ENCODE results near the gene KAZN.

KAZN gene

DNA sequence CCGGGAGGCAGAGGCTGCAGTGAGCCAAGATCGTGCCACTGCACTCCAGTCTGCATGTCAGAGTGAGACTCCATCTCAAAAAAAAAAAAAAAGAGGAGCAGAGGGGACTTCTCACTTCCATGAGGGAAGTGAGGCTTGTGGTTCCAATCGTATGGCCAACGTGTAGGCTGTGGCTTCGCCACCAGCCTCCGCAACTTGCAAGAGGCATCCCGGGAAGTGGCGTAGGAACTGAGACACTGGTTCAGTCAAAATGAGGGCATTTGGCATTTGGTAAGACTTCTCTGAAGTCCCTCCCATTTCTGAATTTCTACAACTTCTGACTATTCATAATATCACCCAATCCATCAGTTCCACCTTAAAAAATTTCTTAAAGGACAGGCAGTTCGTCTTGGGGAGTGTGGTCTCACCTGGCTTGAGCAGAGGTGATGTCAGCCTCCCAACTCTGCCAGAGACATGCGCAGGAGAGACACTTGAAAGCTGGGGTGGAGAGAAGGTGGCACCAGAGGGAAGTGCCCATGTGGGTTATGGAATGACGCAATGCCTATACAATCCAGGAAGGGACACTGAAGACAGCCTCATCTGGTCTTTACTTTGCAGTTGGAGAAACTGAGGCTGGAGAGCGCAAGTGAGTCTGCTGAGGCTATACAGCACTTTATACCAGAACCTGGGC is 17.2 kb downstream of the KAZN start:
- DNase-seq = no peak

DNA sequence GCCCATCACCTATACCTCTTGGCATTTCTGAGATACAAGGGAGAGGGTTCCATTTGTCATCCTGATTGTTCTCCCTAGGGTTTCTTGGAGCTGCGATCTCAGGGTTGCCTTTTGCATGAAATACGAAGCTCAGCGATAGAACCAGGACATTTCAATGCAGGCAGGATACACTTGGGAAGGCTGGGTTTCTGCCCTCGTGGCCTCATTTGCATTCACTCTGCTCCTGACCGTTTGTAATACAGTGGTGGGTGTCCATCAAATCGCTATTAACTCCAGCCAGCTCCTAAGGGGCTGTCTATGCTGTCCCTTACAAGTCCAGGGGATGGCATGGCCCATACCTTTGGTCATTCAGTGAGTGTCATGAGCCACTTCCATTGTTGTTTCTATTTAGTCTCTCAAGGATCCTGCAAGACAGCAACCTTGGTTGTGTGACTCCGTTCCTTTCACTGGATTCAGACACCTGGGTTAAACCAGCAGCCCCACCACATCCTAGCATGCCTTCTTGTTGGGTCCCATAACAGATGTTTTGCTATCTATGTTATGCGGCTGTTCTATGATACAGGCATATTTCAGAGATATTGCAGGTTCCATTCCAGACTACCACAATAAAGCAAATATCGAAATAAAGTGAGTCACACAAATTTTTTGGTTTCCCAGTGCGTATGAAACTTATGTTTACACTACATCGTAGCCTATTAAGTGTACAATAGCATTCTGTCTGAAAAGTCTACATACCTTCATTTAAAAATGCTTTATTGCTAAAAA is 18.3 kb downstream of the KAZN start:
- no peak for DNase-seq

DNA sequence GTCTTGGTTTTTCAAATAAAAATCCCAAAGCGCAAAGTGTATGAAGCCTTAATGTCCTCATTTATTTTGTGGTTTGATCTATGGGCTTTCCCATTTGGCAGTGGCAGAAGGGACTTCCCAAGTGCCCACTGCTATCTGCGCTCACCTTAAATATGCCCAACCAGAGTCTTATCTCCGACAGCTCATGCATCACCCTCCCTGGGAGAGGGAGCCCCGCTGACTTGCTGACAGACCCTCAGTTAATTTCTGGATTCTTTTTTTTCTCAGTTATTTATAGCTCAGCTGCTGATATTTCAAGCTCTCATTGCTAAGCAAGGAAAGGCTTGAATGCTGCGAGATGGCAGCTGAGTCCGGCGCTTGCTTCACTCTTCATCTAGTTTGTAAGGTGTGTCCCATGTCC is 19.3 kb downstream of the KAZN start:
- DNase-seq = no peak

DNA sequence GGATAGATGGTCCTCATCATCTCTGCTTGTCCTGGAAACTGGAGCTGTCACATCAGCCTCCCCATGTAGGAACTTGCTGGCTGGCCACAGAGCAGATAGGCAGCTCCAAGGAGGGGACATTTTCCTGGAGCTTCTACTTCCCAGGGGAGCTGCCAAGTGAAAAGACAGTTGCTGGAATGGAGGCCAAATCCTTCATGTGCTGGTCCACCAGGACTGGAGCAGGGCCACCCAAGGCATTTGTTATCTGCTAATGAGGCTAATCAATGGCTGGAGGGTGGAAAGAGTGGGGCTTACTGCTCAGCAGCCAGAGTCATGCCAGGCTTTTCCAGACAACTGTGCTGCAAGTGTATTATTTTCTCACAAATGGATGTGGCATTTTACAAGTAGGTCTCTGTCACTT is 22.5 kb downstream of the KAZN start:
- DNase-seq = no peak

DNA sequence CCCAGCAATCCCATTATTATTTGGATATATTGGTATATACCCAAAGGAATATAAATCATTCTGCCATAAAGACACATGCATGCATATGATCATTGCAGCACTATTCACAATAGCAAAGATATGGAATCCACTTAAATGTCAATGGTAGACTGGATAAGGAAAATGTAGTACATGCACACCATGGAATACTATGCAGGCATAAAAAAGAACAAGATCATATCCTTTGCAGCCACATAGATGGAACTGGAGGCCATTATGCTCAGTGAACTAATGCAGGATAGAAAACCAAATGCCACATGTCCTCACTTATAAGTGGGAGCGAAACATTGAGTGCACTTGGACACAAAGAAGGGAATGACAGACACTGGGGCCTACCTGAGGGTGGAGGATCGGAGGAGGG is 24.6 kb downstream of the KAZN start:
- DNase-seq = no peak

DNA sequence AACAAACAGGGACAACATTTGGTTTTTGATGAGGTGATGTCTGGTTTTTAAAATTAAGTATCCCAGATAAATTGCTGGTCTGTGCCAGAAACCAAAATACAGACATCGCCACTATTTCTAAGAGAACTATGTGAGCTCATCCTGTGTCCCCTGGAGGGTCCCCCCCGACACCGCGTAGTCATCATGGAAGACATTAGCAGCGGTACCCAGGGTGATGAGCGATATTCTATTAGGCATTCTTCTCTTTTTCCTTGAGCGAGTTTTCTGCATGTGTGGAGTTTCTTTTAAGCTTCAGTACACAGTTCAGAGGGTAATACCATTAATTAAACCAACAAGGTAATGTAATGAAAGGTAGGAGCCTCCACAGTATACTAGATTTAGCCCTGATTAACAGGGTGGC is 26.5 kb downstream of the KAZN start:
- no peak for DNase-seq

DNA sequence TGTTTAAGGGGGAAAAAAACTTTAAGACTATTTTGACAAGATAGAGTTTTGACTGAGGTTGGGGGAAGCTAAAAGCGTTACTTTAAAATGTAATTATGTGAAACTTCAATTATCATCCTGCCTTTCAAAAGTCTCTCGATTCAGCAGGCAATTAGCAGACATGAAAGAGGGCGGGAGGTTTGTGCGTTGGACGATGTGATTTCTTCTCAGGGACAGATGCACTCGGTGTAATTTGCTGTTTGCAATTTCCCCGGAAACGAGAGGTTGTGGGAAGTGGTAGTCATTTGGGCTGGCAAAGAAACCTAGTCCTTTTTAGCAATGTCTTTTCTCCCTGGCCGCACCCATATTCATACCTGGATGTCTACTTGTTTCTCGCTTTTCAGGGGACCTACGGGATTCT is 27.1 kb downstream of the KAZN start:
- DNase-seq = no peak

DNA sequence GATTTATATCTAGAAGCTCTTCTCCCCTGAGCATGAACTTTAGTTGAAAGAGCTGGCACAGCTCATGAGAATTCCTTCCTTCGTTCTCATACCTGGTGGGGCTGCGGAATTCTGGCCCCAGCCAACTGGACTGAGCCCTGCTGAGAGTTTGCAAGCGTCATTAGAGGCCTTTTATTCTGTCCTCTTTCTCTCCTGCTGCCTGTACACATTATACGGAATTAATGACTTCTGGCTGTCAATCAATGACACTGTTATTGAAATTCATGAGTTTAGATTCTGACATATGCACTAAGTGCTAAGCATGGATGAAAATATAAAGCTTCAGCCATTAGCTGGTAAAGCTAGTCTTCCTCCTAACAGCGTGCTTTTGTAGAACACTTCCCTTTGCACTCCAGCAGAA is 27.5 kb downstream of the KAZN start:
- no peak for DNase-seq

DNA sequence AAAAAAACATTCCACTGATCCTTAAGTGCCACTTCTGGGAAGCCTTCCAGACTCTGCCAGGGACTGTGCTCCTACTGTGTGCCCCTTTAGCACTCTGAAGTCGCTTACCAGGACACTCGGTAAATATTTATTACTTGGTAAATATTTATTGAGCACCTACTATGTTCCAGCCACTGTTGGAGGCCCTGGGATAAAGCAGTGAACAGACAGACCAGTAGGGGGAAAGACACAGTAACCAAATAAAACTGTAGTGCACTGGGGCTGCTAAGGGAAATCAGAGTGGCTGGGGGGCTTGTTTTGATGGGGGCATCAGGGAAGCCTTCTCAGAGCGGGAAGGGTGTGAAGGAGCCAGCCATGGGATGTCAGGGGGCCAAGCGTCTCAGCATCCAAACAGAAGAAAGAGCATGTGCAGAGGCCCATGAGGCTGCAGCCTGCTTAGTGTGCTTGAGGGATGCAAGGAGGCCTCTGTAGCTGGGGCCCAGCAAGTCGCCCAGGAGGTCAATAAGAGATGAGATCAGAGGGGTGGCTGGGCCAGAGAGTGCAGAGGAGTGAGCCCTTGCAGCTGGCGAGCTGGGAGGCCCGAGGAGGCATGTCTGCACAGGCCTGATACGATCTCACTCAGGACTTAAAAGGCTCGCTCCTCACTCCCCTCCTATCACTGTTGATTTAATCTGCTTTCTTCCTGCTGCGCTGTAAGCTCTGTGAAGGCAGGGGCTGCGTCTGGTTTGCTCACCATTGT is 28.6 kb downstream of the KAZN start:
- DNase-seq = no peak

DNA sequence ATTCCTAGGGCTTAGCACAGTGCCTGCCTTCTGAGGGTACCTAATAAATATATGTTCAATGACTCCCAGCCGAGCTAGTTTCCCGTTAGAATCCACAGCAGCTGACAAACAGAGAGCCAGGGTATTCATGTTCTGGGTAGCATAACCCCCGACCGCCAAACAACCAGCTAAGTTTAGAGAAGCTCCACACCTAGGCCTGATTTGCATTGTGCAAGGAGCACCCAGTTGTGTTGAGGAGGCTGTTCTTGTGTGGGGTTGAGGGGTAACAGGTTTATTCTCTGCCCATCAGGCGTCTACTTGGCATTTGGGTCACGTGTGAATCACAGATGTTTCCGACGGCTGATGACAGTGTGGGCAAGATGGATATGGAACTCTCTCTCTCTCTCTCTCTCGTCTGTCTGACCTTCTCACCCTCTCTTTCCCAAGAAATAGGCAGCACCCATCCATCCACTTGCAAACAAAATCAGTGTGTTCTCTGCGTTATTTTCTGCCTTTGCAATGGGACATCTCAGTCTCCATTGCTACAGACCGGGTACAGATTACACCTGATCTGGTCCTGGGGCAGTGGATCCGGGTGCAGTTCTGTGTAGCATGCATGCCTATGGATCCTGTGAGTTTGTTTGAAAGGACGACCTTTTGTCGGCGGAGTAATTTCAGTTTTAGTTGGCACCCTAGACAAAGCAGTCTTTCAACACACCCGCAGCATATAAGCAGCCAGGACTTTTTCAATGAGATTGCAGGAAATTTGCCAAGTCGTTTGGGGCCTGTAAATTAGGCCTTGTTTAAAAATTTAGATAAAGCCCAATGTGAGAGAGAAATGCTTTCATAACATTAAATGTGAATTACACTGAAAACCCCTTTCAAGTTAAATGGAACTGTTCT is 29.4 kb downstream of the KAZN start:
- no peak for DNase-seq

DNA sequence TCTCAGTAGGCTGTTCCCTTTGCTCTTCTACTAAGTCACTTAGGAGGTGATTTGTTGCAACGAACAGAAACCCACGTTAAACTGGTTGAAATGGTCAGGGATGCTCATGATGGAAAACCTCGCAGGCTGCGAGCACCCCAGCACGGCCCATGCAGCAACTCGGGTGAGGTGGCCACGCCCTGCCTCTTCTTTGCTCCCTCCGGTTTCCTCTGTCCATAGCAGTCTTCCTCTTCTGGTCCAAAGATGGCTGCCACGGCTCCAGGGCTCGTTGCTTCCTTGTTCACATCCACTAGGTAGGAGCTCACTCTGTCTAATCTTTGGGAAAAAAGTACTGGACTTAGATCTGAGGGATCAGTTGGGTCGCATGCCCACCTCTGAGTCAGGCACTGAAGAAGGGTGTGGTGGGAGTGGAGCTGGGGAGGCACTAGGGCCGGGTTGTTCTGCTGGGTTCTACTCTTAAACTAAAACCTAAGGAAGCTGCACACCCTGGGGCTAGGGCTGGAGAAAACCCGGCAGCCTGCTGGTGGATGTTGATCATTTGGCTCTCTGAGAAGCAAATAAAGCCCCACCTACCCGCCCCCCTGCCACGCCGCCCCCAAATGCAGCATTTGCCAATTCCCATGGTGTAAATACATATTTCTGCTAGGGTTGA is 31.0 kb downstream of the KAZN start:
- no peak for DNase-seq

DNA sequence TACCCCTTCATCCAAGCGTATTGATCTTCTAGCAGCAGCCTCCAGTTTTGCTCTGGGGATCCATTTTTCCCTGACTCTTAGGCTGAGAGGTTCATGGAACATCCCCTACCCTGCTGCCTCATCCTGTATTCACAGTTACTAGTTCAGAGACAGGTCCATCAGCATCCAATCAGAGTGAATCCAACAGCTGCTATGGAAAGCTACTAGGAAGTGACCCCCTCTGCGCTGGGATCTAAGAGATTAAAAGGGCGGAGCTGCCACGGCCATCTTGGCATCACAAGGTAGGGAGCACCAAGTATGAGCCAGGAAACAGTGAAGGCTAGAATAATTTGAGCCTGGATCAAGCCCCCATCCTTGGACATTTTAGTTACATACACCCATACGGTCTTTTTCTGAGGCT is 32.5 kb downstream of the KAZN start:
- DNase-seq = no peak

DNA sequence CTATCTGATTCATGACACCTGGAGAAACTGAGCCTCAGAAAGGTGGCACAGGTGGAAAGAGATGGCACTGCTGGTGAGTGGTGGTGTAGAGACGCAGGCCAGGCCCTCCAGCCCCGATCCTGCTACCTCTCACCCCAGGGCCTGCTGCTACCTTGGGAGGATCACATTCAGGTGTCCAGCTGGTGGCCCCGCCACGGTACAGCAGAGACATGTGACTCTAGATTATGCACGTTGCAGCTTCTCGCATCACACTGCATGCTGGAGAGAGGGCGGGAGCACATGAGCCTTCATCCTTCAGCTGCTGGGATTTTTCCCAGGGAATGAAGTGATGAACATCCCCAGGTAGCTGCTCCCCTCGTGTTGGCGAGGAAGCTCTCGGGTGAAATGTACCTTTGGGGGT is 32.9 kb downstream of the KAZN start:
- no peak for DNase-seq

DNA sequence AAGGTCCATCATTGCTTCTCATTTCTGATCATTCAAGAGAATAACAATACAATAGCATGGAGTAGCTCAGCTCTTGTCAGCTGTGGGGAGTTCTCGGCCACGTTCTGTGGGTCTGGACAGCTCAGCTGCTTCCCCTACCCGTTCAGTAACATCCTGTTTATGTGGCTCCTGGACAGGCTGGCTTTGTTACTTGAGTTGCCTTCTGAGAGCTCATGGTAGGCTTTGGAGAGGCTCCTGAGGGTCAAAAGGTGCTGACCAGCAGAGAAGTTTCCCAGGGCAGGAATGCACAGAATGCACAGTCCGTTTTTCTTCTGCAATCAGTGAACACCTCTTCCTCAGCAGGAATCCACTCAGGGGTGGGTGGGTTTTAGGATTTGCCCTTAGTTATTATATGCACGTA is 36.0 kb downstream of the KAZN start:
- DNase-seq = no peak

DNA sequence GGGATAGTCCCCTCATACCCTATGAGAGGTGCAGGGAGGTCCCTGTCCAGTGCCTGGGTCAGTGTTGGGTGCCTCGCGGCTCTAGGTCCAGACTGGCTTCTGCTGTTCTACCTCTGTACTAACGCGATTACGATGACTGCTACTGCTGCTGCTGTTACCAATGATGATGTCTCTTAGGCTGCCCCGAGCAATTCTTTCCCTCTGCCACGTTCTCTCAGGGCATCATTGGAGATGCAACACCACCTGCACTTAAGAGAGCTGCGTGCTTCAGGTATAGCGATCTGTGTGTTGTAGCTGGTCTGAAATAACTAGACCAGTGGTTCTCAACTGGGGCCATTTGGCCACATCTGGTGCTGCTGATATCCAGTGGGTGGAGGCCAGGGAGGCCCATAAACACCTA is 36.9 kb downstream of the KAZN start:
- no peak for DNase-seq

DNA sequence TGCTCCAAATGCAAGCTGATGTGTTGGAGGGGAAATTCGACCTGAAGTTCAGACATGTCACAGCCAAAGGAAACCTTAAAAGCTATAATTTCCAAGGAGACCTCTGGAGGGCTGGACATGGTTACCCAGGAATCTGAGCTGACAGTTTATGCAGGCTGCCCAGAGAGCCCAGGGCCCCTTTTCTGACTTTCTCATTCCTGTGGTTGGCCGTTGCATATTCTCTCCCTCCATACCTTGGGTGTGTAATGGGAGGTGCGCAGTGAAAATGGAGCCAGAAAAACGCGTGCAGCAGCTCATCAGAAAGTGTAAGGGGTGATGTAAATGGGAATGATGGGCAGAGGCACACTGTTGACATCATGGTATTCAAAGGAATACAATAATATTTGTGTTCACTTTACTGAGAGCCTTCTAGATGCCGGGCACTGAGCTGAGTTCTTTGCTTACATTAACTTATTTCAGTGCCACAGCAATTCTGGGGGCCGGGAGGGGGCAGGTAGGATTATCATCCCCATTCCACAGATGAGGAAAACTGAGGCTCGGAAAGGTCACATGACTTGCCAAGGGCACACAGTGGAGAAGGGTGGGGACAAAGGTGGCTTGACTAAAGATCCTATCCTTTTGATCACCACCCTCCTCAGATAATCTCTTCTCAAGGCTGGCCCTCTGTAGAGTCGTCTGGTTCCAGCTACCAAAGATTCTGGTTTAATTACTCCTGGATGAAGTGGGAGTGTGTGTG is 38.6 kb downstream of the KAZN start:
- DNase-seq = no peak

DNA sequence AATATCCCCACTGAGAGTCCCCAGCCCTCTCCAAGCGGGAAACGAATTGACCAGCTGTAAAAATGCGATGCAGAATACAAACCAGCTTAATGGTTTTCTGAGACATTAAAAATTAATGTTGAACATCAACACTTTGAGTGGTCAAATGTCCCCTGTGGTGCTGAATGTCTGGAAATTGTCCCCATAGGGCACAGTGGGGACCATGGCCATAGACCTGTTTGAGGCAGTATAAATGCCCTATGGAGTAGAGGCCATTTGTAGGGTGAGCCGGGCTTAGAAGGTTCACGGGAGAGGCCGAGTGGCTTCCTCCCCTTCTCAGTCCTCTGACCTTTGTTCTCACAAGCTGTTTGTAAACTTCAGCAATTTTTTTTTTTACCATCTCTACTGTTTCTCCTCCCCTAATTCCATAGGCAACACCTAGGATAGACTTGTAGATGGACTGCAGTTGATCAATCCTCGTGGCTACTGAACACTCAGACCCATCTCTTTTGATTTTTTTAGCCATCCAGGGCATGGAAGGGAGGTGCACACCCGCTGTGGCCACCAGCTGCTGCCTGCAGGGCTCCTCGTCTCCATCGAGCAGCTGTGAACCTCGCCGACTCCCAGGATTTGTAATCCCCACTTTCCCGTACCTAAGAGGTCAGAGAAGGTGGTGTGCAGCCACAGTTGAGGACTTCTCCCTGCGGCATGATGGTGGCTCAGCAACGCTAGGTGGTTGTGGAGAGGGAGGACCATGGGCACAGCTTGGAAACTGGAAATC is 41.0 kb downstream of the KAZN start:
- no peak for DNase-seq

DNA sequence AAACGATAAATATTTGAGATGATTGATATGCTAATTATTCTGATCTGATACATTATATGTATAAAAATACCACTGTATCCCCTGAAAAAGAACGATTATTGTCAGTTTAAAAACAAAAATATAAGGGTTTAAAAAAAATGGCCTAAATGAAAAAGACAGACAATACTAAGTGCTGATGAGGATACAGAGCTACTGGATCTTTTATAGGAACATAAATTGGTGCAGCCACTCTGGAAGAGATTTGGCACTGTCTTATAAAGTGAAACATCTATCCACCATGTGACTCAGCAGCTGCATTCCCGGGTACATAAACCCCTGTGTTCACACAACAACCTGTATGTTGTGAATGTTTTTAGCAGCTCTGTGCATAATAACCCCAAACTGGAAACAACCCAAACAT is 44.2 kb downstream of the KAZN start:
- DNase-seq = no peak

DNA sequence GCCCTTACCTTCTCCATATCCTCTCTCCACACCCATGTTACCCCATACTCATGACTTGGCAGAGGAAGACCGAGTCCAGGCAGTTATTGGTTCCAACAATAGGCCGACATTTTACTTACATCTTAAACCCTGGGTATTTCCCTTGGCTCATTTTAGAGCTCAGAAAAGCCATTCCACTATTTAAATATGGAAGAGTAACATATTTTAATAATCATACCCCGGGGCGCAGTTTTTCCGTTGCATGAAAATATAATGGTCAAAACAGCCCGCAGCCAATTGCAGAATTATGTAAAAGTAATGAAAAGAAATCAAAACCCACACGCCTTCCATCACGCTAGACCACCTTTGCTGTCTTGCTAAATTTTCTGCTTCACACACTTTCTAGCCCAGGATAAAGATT is 48.5 kb downstream of the KAZN start:
- no peak for DNase-seq

DNA sequence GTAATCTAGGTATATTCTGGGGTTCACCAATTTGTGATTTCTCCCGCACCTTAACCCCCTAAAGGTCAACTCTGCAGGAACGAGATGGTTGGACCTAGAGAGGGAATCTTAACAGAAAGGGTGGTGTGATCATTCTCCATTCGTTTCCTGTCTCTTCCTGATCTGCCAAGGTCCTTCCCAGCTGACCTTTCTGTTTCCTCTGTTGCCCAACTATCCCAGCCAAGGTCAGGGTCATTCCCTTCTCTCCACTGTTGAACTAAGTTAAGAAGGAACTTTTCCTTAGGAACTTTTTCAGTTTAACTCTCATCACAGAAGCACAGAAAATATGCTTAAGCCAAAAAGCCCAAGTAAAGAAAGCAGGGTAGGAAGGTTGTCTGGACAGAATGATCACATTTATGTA is 49.3 kb downstream of the KAZN start:
- no peak for DNase-seq

DNA sequence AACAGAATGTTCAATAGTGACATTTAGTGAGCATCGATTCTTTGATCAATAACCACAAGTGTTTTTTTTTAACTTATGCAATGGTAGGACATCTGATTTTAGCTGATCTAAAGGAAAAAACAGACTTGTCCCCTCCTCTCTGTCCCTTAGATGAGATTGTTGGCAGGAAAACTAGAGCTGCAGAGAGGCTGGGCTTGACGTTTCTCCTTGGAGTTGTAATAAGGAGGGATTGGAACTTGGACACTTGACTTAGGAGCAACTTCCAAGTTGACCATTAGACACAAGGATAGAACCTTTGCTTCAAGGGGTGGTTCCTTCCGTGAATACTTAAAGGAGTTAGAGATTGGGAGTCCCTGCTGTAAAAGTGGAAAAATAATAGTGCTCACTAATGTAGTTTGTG is 49.9 kb downstream of the KAZN start:
- no peak for DNase-seq

Data from activated T-cell treated with anti-CD3 and anti-CD28 coated beads, Interleukin-2, amount 50 U/mL, for 1 hour (primary cell).